ENCODE results near the gene DRAP1.

Gene DRAP1, protein sequence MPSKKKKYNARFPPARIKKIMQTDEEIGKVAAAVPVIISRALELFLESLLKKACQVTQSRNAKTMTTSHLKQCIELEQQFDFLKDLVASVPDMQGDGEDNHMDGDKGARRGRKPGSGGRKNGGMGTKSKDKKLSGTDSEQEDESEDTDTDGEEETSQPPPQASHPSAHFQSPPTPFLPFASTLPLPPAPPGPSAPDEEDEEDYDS

DNA sequence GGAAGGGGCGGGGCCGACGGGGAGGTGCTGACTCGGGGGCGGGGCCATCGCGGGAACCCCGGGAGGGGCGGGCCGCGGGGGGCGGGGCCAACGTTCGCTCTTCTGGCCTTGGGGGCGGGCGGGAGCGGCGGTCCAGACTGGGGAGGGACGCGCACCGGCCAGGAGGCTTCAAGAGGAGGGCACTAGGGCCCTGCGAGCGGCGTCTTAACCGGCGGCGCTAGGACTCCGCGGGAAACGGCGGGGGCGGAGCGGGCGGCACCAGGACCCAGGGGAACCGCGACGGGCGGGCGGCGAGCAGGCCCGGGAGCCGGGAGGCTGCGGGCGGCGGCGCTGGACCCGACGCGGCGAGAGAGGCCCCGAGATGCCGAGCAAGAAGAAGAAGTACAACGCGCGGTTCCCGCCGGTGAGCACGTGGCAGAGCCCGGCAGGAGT, at the start of gene DRAP1:
TSS of gene DRAP1 (plus strand) at position 286 of the 432 bp plus-strand sequence. CDS start at position 362, 76 bp downstream.
- DNase-seq: peak; percentile 98

DNA sequence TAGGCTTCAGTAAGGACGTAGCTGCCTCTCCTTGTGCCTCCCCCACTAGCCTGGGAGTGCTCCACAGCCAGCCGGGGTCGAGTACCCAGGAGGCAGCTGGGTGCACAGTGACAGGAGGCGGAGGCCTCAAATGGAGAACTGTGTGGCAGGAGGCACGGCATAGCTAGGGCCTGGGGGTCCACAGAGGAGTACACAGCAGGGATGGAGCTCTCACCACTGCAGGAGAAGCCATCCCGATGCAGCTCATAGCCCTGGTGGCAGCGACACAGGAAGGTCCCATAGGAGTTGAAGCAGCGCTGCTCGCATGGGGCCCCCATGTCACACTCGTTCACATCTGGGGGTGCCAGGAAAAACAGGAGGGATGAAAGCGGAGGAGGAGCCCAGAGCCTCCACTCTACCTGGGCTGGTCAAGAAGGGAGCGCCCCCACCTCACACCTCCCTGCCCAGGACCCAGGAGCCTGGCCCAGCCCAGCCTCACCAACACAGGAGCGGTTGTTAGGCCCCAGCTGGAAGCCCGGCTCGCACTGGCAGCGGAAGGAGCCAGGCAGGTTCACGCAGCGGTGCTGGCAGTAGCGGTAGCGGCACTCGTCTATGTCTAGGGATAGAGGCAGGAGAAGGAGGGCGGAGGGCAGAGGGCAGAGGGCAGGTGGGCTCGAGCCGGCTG, 49.5 kb upstream of the DRAP1 start:
- DNase-seq: no peak

DNA sequence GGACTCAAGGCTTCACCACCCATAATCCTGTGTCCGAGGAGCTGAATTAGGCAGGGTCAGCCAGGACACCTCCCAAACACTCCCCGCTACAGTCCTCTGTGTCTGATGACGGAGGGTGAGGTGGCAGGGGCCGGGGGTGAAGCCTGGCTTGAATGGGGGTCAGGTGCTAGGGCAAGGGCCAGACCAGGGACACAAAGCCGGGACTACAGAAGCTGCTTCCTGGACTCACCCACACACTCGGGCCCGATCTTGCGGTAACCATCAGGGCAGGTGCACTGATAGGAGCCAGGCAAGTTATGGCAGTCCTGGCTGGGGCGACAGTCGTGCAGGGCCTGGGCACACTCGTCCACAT, 48.9 kb upstream of the DRAP1 start:
- no peak for DNase-seq

DNA sequence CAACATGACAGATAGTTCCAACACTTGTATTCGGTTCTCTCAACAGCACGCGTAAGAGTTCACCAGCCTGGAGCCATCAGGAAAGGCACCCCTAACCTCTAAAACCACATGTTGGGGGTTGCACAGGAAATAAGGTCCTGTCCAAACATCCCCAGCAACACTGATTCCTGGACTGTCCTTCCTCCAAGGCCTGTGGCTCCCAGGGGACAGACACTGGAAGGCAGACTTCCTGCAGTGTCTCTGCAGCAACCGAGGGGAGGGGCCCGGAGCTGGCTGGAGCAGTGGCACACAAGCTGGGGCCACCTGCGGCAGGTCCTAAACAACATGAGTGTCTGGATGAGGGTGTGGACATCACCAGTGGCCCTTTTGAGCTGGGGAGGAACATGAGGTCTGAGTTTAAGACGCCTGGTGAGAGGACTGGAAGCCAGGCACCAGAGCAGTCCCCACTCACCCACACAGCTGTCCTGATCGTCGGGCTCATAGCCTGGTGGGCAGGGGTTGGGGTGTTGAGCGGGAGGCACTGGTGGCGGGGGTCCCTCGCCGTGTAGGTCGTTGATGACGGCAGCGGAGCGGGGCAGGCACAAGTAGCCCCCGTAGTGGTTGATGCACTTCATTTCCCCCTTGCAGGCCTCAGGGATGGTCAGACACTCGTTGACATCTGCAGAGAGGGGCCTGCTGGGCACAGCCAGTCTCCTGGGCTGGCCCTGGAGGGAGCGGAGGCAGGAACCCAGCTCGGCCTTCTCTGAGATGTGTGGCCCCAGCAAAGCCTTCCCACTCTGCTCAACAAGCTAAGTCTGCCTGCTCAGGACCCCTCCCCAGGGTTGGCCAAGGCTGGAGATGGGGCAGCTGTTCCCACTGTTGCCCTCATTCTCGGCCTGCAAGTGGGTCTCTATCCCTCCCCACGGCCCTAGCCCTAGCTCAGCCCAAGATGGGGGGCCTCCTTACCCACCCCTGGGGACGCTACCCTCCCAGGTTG, 48.2 kb upstream of the DRAP1 start:
- no peak for DNase-seq

DNA sequence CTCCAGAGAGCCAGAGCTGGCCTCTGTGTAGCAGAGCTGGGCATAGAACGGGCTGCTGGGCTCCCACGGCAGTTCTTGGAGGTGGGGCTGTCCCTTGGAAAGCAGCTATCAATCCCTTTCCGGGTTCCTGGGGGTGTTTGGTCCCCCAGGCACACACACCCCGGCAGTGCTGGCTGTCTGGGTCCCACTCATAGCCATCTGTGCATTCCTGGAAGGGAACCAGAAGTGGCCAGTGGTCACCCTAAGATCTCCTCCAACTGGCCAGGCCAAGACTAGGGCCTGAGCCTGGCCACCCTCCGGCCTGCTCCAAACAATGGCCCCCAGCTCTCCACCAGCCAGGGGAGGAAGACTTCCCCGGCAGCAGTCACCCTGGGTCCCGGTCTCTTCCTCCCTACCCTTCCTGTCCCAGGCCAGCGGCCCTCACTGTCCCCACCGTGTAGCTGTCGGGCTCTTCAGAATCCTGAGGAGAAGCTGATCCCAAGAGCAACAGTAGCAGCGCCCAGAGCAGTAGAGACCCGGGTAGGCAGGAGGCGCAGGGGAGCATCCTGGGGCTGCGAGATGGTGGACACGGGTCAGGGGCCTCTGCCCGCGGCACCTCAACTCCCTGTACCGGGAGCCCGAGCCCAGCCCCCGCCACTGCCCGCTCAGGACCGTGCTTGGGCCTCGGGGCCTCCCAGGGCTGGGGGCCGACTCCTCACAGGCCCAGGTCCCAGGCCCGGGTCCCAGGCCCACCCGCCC, 47.2 kb upstream of the DRAP1 start:
- DNase-seq: no peak

DNA sequence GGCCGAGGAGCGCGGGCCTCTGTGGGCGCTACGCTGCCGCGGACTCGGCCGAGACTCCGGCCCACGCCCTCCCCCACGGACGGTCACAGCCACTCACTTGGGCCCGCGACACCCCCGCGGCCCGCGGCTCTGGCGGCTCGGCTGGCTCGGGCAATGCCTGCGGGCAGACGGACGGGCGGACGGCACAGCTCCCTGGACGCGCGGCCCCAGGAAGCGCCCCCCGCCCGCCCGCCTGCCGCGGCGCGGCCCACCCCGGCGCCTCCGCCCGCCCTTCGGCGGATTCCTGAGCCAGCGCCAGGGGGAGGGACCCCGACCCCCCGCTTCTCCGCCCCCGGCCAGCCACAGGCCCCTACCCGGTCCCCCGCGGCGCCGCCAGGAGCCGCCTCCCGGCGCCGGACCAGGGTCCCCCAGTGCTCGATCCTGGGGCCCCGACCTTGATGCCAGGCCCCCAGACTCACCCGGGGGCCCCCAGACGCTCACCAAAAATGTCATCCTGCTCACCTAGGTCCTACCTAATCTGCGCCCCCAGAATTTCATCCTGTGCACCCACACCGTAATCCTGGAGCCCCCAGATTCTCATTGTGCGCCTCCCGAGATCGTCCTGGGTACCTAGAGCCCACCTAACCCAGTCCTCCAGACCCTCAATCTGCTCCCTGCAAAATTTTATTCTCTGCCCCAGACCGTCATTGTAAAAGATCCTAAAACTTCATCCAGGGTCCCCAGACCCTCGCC, 46.5 kb upstream of the DRAP1 start, which contains the start of gene EFEMP2:
TSS of gene EFEMP2 (minus strand) at position 215 of the 732 bp plus-strand sequence. CDS start 446 bp downstream, outside the sequence.
- peak; percentile 28 for DNase-seq

DNA sequence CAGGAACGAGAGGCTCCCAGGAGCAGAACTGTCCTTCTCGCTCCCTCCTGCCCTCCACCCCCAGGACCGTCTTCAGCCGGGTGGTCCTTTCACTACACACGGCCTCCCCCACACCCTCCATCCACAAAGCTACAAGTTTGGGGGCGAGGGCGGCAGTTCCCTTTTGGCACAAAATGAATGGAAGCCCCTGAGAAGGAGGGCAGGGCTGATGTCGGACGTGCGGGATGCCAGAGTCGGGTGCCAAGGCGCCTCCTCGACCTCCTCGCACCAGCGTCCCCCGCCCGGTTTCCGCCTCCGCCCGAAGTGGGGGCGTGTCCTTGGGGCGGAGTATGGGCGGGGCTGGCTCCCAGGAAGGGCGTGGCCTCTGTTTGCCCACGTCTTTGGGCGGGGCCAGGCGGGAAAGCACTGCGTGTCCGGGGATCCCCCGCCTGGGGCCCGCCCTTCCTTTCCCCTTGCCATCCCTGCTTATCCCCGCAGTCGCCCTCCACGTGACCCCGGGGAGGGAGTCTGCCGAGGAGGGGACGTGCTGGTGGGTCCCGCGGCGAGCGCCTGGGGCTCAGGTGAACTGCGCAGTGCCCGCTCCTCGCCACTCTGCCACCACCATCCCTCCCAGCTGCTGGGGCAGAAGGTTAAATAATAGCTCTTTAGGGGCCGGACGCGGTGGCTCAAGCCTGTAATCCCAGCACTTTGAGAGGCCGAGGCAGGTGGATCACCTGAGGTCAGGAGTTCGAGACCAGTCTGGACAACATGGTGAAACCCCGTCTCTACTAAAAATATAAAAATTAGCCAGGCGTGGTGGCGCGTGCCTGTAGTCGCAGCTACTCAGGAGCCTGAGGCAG, 45.7 kb upstream of the DRAP1 start:
- DNase-seq: peak; percentile 83

DNA sequence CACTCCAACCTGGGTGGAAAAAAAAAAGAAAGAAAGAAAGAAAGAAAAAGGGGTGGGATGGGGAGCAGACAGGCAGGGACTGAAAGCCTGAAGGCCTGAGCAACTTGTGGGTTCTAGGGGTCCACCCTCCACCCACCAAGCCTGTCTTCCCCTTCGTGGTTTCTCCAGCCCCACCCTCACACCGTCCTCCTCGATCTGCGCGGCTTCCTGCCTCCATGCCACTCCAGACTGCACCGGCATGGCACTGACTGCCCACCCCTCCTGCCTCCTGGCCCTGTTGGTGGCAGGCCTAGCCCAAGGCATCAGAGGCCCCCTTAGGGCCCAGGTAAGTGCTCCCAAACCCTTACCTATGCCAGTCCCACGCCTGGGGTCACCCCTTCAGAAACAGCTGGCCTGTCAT, 39.6 kb upstream of the DRAP1 start, which contains the start of gene CTSW:
TSS of gene CTSW (plus strand) at position 221 of the 400 bp plus-strand sequence. CDS start at position 239, 18 bp downstream.
- DNase-seq: no peak

DNA sequence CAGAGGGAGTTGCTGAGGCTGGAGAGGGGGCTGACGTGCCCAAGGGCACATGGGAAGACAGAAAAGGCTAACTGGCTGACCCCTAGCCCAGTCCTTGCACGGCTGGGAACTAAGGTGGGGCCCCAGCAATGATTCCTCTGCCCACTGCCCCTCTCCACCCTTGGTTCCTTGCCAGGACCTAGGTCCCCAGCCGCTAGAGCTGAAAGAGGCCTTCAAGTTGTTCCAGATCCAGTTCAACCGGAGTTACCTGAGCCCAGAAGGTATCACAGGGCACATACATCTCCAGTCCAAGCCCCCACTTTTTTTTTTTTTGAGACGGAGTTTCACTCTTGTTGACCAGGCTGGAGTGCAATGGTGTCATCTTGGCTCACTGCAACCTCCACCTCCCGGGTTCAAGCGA, 39.2 kb upstream of the DRAP1 start:
- no peak for DNase-seq

DNA sequence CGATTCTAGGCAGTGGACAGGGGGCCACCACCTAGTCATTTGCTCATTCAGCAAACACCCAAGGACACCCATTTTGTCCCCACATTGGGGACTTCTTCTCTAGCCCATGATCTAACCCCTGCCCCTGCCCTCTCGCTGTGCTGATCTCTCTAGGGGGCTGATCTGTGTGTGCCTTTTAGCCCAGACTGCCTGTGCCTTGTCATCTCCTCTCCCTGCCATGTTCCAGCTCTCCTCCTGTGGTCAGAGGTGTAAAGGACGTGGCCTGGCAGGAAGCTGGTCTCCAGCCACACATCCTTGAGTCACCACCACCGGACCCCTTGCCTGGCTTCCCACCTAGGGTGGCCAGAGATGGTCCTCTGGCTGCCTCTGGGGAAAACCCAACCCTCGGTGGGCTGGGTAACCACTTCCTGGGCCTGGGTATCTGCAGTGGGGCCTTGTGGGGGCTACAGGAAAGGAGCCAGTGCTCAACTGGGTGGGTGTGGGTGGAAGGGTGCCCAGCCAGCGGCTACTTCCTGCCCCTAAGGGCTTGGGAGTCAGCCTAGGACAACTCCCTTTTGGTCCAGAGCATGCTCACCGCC, 38.3 kb upstream of the DRAP1 start:
- DNase-seq: no peak

DNA sequence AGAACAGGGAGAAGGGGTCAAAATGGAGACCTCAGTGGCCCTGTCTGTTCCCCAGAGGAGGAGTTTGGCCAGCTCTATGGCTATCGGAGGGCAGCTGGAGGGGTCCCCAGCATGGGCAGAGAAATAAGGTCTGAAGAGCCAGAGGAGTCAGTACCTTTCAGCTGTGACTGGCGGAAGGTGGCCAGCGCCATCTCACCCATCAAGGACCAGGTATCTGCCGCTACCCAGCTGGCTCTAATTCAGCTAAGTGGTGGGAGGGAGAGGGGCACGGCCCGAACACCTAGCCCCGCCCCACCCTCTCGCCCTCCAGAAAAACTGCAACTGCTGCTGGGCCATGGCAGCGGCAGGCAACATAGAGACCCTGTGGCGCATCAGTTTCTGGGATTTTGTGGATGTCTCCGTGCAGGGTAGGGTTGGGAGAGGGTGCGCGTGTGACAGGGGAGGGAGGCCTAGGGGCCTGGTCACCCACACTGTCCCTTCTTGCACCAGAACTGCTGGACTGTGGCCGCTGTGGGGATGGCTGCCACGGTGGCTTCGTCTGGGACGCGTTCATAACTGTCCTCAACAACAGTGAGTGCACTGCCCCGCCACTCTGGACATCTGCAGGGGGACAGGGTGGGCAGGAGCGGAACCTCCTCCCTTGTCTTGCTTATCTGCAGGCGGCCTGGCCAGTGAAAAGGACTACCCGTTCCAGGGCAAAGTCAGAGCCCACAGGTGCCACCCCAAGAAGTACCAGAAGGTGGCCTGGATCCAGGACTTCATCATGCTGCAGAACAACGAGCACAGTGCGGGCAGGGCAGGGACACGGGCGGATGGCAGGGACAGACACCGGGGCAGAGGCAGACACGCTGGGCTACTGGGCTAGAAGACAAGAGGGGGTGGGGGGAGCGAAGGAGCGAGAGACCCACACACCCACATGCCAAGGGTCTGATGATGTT, 36.8 kb upstream of the DRAP1 start:
- no peak for DNase-seq

DNA sequence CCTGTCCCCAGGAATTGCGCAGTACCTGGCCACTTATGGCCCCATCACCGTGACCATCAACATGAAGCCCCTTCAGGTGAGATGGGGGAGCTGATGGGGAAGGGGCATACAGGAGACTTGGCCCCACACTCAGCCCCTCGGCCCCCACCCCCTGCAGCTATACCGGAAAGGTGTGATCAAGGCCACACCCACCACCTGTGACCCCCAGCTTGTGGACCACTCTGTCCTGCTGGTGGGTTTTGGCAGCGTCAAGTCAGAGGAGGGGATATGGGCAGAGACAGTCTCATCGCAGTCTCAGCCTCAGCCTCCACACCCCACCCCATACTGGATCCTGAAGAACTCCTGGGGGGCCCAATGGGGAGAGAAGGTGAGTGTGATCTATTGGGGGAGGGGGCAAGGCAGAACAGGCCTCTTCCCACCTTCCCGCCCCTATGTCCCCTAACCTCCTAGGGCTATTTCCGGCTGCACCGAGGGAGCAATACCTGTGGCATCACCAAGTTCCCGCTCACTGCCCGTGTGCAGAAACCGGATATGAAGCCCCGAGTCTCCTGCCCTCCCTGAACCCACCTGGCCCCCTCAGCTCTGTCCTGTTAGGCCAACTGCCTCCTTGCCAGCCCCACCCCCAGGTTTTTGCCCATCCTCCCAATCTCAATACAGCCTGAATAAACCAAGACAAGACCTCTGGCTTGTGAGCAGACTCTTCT, 36.0 kb upstream of the DRAP1 start:
- no peak for DNase-seq

DNA sequence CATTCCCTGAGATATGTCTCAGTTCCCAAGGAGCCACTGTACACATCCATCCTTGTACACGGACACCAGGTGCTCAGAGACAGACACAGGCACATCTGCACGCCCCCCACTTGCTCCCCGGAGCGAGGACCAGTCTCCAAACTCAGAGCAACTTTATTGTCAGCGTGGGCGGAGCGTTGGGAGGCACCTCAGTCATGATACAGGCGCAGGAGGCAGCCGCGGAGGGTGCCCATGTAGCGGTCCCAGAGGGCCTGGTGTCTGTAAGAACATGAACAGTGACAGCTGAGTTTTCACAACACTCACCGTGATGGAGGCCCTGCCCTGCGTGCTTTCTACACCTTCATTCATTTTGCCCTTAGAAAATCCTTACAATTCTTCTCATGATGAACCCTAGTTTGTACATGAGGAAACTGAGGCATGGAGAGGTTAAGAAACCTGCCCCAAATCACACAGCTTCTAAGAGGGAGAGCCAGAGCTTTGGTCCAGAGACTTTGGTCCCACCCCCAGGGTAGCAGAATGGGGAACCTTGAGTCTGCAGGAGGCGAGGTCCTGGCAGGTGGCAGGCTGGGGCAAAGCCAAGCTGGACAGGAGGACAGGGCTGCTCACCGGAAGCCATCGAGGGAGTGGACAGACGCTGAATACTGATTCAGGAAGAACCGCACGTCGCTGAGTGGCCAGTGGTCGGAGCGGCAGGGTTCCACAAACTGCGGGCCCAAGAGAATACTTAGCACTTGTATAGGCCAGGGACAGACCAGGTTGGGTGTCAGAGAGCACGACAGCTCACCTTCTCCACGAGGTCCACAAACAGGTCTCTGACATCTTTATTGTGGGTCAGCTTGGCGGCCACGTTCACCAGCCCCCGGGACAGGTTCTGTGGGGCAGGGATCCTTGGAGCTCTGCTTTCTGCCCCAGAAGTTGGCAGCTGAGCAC, 35.2 kb upstream of the DRAP1 start:
- DNase-seq: no peak

DNA sequence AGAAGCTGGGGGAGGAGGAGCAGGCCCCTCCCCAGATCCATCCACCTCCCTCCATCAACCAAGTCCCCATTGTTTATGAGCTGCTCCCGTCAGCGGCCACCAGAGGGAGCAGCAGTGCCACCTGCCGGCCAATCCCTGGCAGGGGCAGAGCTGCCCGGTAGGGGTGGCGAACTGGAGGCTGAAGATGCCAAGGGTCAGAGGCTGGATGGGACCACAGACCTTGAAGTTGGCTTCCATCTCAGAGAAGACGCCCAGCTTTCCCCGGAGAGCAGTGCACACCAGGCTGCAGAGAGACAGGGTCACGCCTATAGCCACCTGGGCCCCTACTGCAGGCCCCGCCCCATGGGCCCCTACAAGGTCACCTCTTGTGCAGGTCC, 34.5 kb upstream of the DRAP1 start:
- peak; percentile 59 for DNase-seq

DNA sequence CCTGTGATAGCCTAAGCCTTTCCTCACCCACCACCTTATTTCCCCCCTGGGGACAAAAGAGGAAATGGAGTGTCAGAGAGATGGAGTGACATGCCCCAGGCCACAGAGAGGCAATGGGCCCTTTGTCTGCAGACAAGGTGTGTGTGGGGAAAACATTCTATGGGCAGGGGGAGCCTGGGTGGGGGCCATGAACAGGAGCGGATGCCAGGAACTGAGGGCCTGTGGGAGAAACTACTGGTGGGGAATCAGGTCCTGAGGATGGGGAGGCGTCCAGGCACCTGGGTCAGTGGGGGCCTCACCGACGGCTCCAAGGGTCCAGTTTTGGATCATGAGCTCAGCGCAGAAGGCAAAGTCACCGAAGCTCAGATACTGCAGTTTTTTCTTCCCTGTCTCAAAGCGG, 34.0 kb upstream of the DRAP1 start:
- DNase-seq: no peak

DNA sequence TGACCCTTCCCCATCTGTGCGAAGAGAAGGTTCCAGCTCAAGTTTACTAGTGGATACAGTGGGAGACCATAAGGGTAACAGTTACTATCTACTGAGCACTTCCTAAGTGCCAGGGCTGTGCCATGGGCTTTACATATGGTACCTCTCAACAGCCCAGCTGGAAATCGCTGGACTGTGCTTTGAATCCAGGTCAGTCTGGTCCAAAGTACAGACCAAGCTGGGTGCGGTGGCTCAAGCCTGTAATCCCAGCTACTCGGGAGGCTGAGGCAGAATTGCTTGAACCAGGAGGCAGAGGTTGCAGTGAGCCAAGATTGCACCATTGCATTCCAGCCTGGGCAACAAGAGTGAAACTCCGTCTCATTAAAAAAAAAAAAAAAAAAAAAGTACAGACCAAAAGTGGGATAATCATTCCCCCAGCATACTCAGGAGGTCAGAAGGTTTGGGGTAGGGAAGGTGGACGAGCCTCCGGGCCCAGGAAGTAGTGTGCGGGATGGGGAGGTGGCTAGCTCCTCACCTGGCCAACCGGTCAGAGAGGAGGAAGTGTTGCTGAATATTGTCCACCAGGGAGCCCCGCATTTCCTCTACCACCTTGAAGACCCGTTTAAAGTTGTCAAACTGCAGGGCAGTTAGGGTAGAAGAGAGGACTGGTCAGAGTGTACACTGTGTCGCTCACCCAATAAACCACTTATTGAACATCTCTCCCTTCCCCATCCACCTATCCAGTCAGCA, 33.3 kb upstream of the DRAP1 start:
- no peak for DNase-seq
